GM10266 (cell line): ENCODE measurements around the gene NFKB1.

ENCODE experiments used
- DNase-seq: peaks from one replicate; pipeline ENCODE4 v3.0.0; 2012; ENCODE audit errors: extremely low spot score
- TF ChIP-seq, protein P1 (sequence below): IDR thresholded peaks from 2 replicates; pipeline ENCODE4 v1.5.1; 2012; ENCODE audit warnings: mild to moderate bottlenecking, low read depth; ENCODE audit not compliant: control insufficient read depth, insufficient read depth; ENCODE audit errors: missing control alignments

The NFKB1 gene

DNA sequence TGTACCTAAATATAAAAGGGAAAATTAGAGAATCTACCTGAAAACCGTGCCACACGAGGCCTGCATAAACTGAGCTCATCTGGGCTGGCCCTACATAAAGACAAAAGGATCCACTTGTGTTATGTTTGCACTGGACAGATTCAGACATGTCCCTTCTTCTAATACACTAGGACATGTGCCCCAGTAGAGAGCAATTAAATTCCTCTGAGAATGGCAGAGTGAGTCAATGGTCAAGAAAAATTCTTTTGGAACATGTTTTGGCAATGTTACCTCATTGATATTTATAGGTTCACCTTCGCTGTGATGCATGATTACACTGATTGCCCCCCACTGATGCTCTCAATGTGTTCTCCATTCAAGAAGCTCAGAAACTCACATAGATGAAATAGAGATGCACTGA is 164.4 kb downstream of the NFKB1 start:
- no peak for DNase-seq
- TF ChIP-seq, protein P1, sequence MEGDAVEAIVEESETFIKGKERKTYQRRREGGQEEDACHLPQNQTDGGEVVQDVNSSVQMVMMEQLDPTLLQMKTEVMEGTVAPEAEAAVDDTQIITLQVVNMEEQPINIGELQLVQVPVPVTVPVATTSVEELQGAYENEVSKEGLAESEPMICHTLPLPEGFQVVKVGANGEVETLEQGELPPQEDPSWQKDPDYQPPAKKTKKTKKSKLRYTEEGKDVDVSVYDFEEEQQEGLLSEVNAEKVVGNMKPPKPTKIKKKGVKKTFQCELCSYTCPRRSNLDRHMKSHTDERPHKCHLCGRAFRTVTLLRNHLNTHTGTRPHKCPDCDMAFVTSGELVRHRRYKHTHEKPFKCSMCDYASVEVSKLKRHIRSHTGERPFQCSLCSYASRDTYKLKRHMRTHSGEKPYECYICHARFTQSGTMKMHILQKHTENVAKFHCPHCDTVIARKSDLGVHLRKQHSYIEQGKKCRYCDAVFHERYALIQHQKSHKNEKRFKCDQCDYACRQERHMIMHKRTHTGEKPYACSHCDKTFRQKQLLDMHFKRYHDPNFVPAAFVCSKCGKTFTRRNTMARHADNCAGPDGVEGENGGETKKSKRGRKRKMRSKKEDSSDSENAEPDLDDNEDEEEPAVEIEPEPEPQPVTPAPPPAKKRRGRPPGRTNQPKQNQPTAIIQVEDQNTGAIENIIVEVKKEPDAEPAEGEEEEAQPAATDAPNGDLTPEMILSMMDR: no peak
